OCI-LY3 (cell line): Measurements from ENCODE around the gene UNC5CL.

ENCODE experiments used
- H2AFZ ChIP-seq: fragments of 200-600, 300-600 bp; shearing (Covaris generic); 2 replicates; pipeline ENCODE4 v1.6.0; 2014; ENCODE audit warnings: antibody characterized with exemption, low read depth, low read length
- H3K27ac ChIP-seq: fragments of 200-600, 300-600 bp; sonication (generic); 2 replicates; pipeline ENCODE4 v1.5.1; 2014; ENCODE audit warnings: mild to moderate bottlenecking, low read length, moderate library complexity, mixed read lengths
- H3K27me3 ChIP-seq: fragments of 200-600, 300-600 bp; sonication (generic); 2 replicates; pipeline ENCODE4 v1.6.1; 2014; ENCODE audit warnings: low read depth, low read length, mixed read lengths
- H3K36me3 ChIP-seq: fragments of 200-600, 300-600 bp; sonication (generic); replicated peaks from 2 replicates; pipeline ENCODE3; 2014; ENCODE audit warnings: low read depth, low read length, mixed read lengths
- H3K4me1 ChIP-seq: fragments of 300-600, 200-600 bp; sonication (generic); 2 replicates; pipeline ENCODE4 v1.6.1; 2014; ENCODE audit warnings: low read length, mixed read lengths
- H3K4me2 ChIP-seq: fragments of 200-600, 300-600 bp; sonication (generic); 2 replicates; pipeline ENCODE4 v1.6.1; 2014; ENCODE audit warnings: low read length, mixed read lengths
- H3K4me3 ChIP-seq: fragments of 300-600, 200-600 bp; sonication (generic); 2 replicates; pipeline ENCODE4 v1.5.1; 2014; ENCODE audit warnings: antibody characterized with exemption, mild to moderate bottlenecking, low read length, moderate library complexity
- H3K79me2 ChIP-seq: fragments of 300-600, 200-600 bp; shearing (Covaris generic); 2 replicates; pipeline ENCODE4 v1.6.1; 2014; ENCODE audit warnings: mild to moderate bottlenecking, low read length, mixed read lengths
- H3K9ac ChIP-seq: fragments of 300-600, 200-600 bp; shearing (Covaris generic); 2 replicates; pipeline ENCODE4 v1.6.0; 2014; ENCODE audit warnings: mild to moderate bottlenecking, low read length, moderate library complexity
- H3K9me3 ChIP-seq: fragments of 200-600, 300-600 bp; shearing (Covaris generic); 2 replicates; pipeline ENCODE4 v1.6.1; 2014; ENCODE audit warnings: low read length, mixed read lengths; ENCODE audit not compliant: insufficient read depth
- H4K20me1 ChIP-seq: fragments of 200-600, 300-600 bp; sonication (generic); 2 replicates; pipeline ENCODE4 v1.6.1; 2016; ENCODE audit warnings: low read length, mixed read lengths; ENCODE audit not compliant: insufficient read depth
- CTCF ChIP-seq: fragments of 200-600, 300-600 bp; sonication (generic); IDR thresholded peaks from 2 replicates; pipeline ENCODE4 v1.5.1; 2014; ENCODE audit warnings: antibody characterized with exemption, low read length, low read depth
- EZH2phosphoT487 ChIP-seq: fragments of 200-600 bp; shearing (Covaris generic); IDR thresholded peaks from 2 replicates; pipeline ENCODE4 v1.6.1; 2018; ENCODE audit warnings: antibody characterized with exemption, mixed run types, low read depth

The UNC5CL gene

GRCh38 chr6:41061196-41061726 is 22.2 kb upstream of the UNC5CL start:
- Histone ChIP-seq H3K27me3 (no peaks in the 10 kb centered on the region), H2AFZ (no peak overlapping the region), H4K20me1 (no peaks in the 10 kb centered on the region), H3K4me3 (no peak overlapping the region), H3K27ac (no peak overlapping the region), H3K79me2 (no peaks in the 10 kb centered on the region), H3K36me3 (peaks cover 29% of the 10 kb centered on the region), H3K4me2 (no peak overlapping the region), H3K4me1 (no peaks in the 10 kb centered on the region), H3K9me3 (no peaks in the 10 kb centered on the region), H3K9ac (no peak overlapping the region)
- TF ChIP-seq EZH2phosphoT487 = no peak
- no peak for TF ChIP-seq CTCF

GRCh38 chr6:41059556-41059955 is 20.5 kb upstream of the UNC5CL start:
- Histone ChIP-seq H2AFZ (no peak overlapping the region), H3K27ac (no peak overlapping the region), H3K4me3 (no peak overlapping the region), H3K36me3 (peaks cover 12% of the 10 kb centered on the region), H3K4me1 (no peaks in the 10 kb centered on the region), H4K20me1 (no peaks in the 10 kb centered on the region), H3K9me3 (no peaks in the 10 kb centered on the region), H3K27me3 (no peaks in the 10 kb centered on the region), H3K9ac (no peak overlapping the region), H3K4me2 (no peak overlapping the region), H3K79me2 (no peaks in the 10 kb centered on the region)
- TF ChIP-seq CTCF = no peak
- TF ChIP-seq EZH2phosphoT487 = no peak

GRCh38 chr6:41058783-41059181 is 19.8 kb upstream of the UNC5CL start:
- Histone ChIP-seq H3K27ac (no peak overlapping the region), H4K20me1 (no peaks in the 10 kb centered on the region), H3K27me3 (no peaks in the 10 kb centered on the region), H3K36me3 (peaks cover 5% of the 10 kb centered on the region), H3K9ac (no peak overlapping the region), H3K9me3 (no peaks in the 10 kb centered on the region), H3K4me2 (no peak overlapping the region), H3K4me3 (no peak overlapping the region), H3K4me1 (no peaks in the 10 kb centered on the region), H2AFZ (no peak overlapping the region), H3K79me2 (no peaks in the 10 kb centered on the region)
- TF ChIP-seq CTCF (no peak), EZH2phosphoT487 (no peak)

GRCh38 chr6:41056768-41057490 is 17.9 kb upstream of the UNC5CL start:
- Histone ChIP-seq H3K4me2 (no peak overlapping the region), H3K36me3 (no peaks in the 10 kb centered on the region), H3K27ac (no peak overlapping the region), H3K27me3 (no peaks in the 10 kb centered on the region), H3K4me3 (no peak overlapping the region), H3K9me3 (no peaks in the 10 kb centered on the region), H3K9ac (no peak overlapping the region), H2AFZ (no peak overlapping the region), H3K4me1 (peaks cover 5% of the 10 kb centered on the region), H3K79me2 (no peaks in the 10 kb centered on the region), H4K20me1 (no peaks in the 10 kb centered on the region)
- TF ChIP-seq CTCF (no peak), EZH2phosphoT487 (no peak)
